Esophagus (tissue), 2 donors: ENCODE results near the gene SENP3. TPM values are rescaled to one million over a fixed set of nuclear protein-coding genes. Genes with fewer than 3 reads are reported as not detected.

ENCODE experiments used
- H3K27ac ChIP-seq, 2 donors: one replicate each; pipeline ENCODE4 v1.5.1; 2013; ENCODE audit warnings: low read depth in 2 of 2, mild to moderate bottlenecking in 2 of 2, inconsistent platforms in 1 of 2, low read length in 1 of 2, moderate library complexity in 1 of 2
- H3K27me3 ChIP-seq, 2 donors: one replicate each; pipeline ENCODE4 v1.6.1; 2013; ENCODE audit warnings: low read length in 2 of 2, control low read depth in 1 of 2, mild to moderate bottlenecking in 1 of 2; ENCODE audit not compliant: insufficient read depth in 2 of 2, control insufficient read depth in 1 of 2
- H3K36me3 ChIP-seq, 2 donors: one replicate each; pipeline ENCODE4 v1.6.1; 2013; ENCODE audit warnings: low read length in 1 of 2; ENCODE audit not compliant: control insufficient read depth in 2 of 2, insufficient read depth in 2 of 2
- H3K4me1 ChIP-seq, 2 donors: one replicate each; pipeline ENCODE4 v1.6.1; 2013; ENCODE audit warnings: low read length in 1 of 2; ENCODE audit not compliant: control insufficient read depth in 2 of 2, insufficient read depth in 2 of 2
- H3K4me3 ChIP-seq, 2 donors: one replicate each; pipeline ENCODE4 v1.5.1; 2013; ENCODE audit warnings: low read length in 2 of 2, mild to moderate bottlenecking in 2 of 2, low read depth in 1 of 2, moderate library complexity in 1 of 2
- H3K9me3 ChIP-seq, 2 donors: one replicate each; pipeline ENCODE4 v1.6.1; 2013; ENCODE audit warnings: mild to moderate bottlenecking in 2 of 2, low read depth in 1 of 2, low read length in 1 of 2, moderate library complexity in 1 of 2; ENCODE audit not compliant: control insufficient read depth in 2 of 2, insufficient read depth in 1 of 2
- WGBS, 2 donors: extraction: QIAGEN DNeasy Blood & Tissue Kit; methylation state at CpG; one replicate each; pipeline ENCODE4 v1.1.7; 2013; 5-methylcytosine and 5-hydroxymethylcytosine counted together
- polyA plus RNA-seq, 2 donors: library from polyadenylated mRNA; stranded (reverse); fragments of 200-250 nt; gene quantifications; one replicate each; pipeline ENCODE4 v1.2.3, GENCODE V29; 2013
- donor health status: healthy with polysubstance abuse.
- donor health status: Bipolar disorder and iron deficiency.

SENP3 gene
- polyA plus RNA-seq, 2 donors: 21.6 to 33.6 TPM

- Histone ChIP-seq H3K4me3 (no peak overlapping the region), H3K27me3 (no peaks in the 10 kb centered on the region), H3K9me3 (peaks cover 3 to 12% of the 10 kb centered on the region in 2 donors), H3K27ac (no peak overlapping the region), H3K4me1 (no peaks in the 10 kb centered on the region), H3K36me3 (no peaks in the 10 kb centered on the region)
- 75 to 83% methylated on average over 11 of the region's 11 CpGs for WGBS, 2 donors
These were observed 22.7 kb upstream of the SENP3 start for GRCh38 chr17:7538891-7539545.

- Histone ChIP-seq H3K36me3 (no peaks in the 10 kb centered on the region), H3K4me1 (no peaks in the 10 kb centered on the region), H3K27me3 (no peaks in the 10 kb centered on the region), H3K27ac (no peak overlapping the region), H3K9me3 (peaks cover 3 to 12% of the 10 kb centered on the region in 2 donors), H3K4me3 (no peak overlapping the region)
- WGBS, 2 donors: 91 to 94% methylated on average over 9 of the region's 9 CpGs
These were observed 20.6 kb upstream of the SENP3 start for GRCh38 chr17:7541074-7541621.

- WGBS, 2 donors: 65 to 70% methylated on average over 6 of the region's 6 CpGs
- peaks cover 2 to 7% of the 10 kb centered on the region in 2 donors for H3K4me1 ChIP-seq
These were observed 16.8 kb upstream of the SENP3 start for GRCh38 chr17:7544911-7545310.

GRCh38 chr17:7548585-7549400 lies 12.9 kb upstream of the SENP3 start, which contains the start of gene TNFSF12:
Gene TNFSF12, plus strand, starts transcription at chr17:7549058. Its CDS starts 96 bp downstream, at chr17:7549154.
- Histone ChIP-seq H3K36me3 (no peaks in the 10 kb centered on the region), H3K4me1 (peaks cover 2 to 7% of the 10 kb centered on the region in 2 donors), H3K27ac (peak within 1 kb of the TSS; percentile 77 to 85), H3K9me3 (no peaks in the 10 kb centered on the region), H3K27me3 (no peaks in the 10 kb centered on the region), H3K4me3 (peak within 1 kb of the TSS; percentile 58 to 60)
- 0 to 1% methylated on average over 55 to 65 of the region's 65 CpGs for WGBS, 2 donors

More at GRCh38 chr17:7544911-7545310, 16.8 kb upstream of the SENP3 start:
- H3K9me3 ChIP-seq: no peaks in the 10 kb centered on the region
- H3K27ac ChIP-seq: no peak overlapping the region
- H3K27me3 ChIP-seq: no peaks in the 10 kb centered on the region
- no peak overlapping the region for H3K4me3 ChIP-seq
- no peaks in the 10 kb centered on the region for H3K36me3 ChIP-seq

GRCh38 chr17:7549401-7550055 lies 12.2 kb upstream of the SENP3 start:
- Histone ChIP-seq H3K36me3 (no peaks in the 10 kb centered on the region), H3K27ac (peak overlapping the region; percentile 77 to 85), H3K9me3 (no peaks in the 10 kb centered on the region), H3K4me3 (peak overlapping the region; percentile 58 to 60), H3K4me1 (peaks cover 2 to 7% of the 10 kb centered on the region in 2 donors), H3K27me3 (no peaks in the 10 kb centered on the region)
- 21 to 24% methylated on average over 20 of the region's 20 CpGs for WGBS, 2 donors

GRCh38 chr17:7550344-7550743 lies 11.4 kb upstream of the SENP3 start:
- Histone ChIP-seq H3K9me3 (no peaks in the 10 kb centered on the region), H3K36me3 (no peaks in the 10 kb centered on the region), H3K27ac (peak overlapping the region in 1 of 2 donors; percentile 77), H3K27me3 (no peaks in the 10 kb centered on the region), H3K4me1 (peaks cover 2 to 7% of the 10 kb centered on the region in 2 donors), H3K4me3 (no peak overlapping the region)
- 66 to 67% methylated on average over 6 of the region's 6 CpGs for WGBS, 2 donors

GRCh38 chr17:7551396-7551795 lies 10.3 kb upstream of the SENP3 start:
- Histone ChIP-seq H3K9me3 (no peaks in the 10 kb centered on the region), H3K27ac (no peak overlapping the region), H3K4me1 (peaks cover 2 to 7% of the 10 kb centered on the region in 2 donors), H3K27me3 (no peaks in the 10 kb centered on the region), H3K4me3 (no peak overlapping the region), H3K36me3 (no peaks in the 10 kb centered on the region)
- WGBS, 2 donors: 74 to 88% methylated on average over 4 of the region's 4 CpGs

- H3K4me1 ChIP-seq: peaks cover 2 to 10% of the 10 kb centered on the region in 2 donors
- no peaks in the 10 kb centered on the region for H3K27me3 ChIP-seq
- no peaks in the 10 kb centered on the region for H3K36me3 ChIP-seq
- no peaks in the 10 kb centered on the region for H3K9me3 ChIP-seq
- H3K4me3 ChIP-seq: no peak overlapping the region
- 76 to 83% methylated on average over 6 of the region's 6 CpGs for WGBS, 2 donors
- H3K27ac ChIP-seq: no peak overlapping the region
These were observed 9.1 kb upstream of the SENP3 start for GRCh38 chr17:7552621-7553051.

- Histone ChIP-seq H3K4me1 (peaks cover 2 to 15% of the 10 kb centered on the region in 2 donors), H3K9me3 (no peaks in the 10 kb centered on the region), H3K27ac (no peak overlapping the region), H3K27me3 (no peaks in the 10 kb centered on the region), H3K36me3 (no peaks in the 10 kb centered on the region), H3K4me3 (no peak overlapping the region)
- WGBS, 2 donors: 95 to 97% methylated on average over 1 of the region's 1 CpG
These were observed 8.4 kb upstream of the SENP3 start for GRCh38 chr17:7553356-7553755.
